Kidney (tissue), 14 donors: ENCODE measurements around the gene CBY1. TPM values are rescaled to one million over a fixed set of nuclear protein-coding genes. Genes with fewer than 3 reads are reported as not detected.

Experiments used
- DNase-seq, 5 donors: peaks; one replicate each; pipeline ENCODE4 v3.0.0-alpha.2; 2013 to 2020
- FAIRE-seq: peaks from 2 replicates; lab custom pipeline; 2012; peaks lifted over from hg19 to GRCh38; lab: Jason Lieb, UNC
- H3K27ac ChIP-seq, 2 donors: one replicate each; pipeline ENCODE4 v1.7.0; 2013; ENCODE audit warnings: low read depth in 2 of 2, low read length in 2 of 2, inconsistent platforms in 1 of 2
- H3K27me3 ChIP-seq: one replicate; pipeline ENCODE4 v1.7.1; 2013; ENCODE audit warnings: low read length, inconsistent platforms; ENCODE audit not compliant: control insufficient read depth, insufficient read depth
- H3K36me3 ChIP-seq, 3 donors: one replicate each; pipeline versions ENCODE4 v1.7.0 to v1.7.1; 2013; ENCODE audit warnings: low read length in 3 of 3, control low read depth in 1 of 3, inconsistent platforms in 1 of 3; ENCODE audit not compliant: insufficient read depth in 3 of 3, control insufficient read depth in 2 of 3
- H3K4me1 ChIP-seq, 3 donors: one replicate each; pipeline versions ENCODE4 v1.7.0 to v1.7.1; 2013; ENCODE audit warnings: low read length in 3 of 3, inconsistent platforms in 1 of 3, low read depth in 1 of 3; ENCODE audit not compliant: control insufficient read depth in 2 of 3, insufficient read depth in 2 of 3
- H3K4me3 ChIP-seq, 3 donors: one replicate each; pipeline versions ENCODE4 v1.7.0 to v1.8.1; 2013; ENCODE audit warnings: low read length in 3 of 3, control low read depth in 1 of 3, inconsistent platforms in 1 of 3
- H3K9ac ChIP-seq, 3 donors: one replicate each; pipeline versions ENCODE4 v1.7.0 to v1.7.1; 2013; ENCODE audit warnings: low read length in 3 of 3, control low read depth in 1 of 3, inconsistent platforms in 1 of 3
- H3K9me3 ChIP-seq, 3 donors: one replicate each; pipeline versions ENCODE4 v1.7.0 to v1.7.1; 2013; ENCODE audit warnings: low read length in 3 of 3, control low read depth in 1 of 3, inconsistent platforms in 1 of 3; ENCODE audit not compliant: control insufficient read depth in 2 of 3, insufficient read depth in 1 of 3
- CTCF ChIP-seq: IDR thresholded peaks from 3 replicates; pipeline ENCODE4 v1.5.1; 2012; ENCODE audit warnings: mild to moderate bottlenecking, moderate library complexity, borderline replicate concordance; ENCODE audit not compliant: insufficient read depth; ENCODE audit errors: extremely low read depth
- intact Hi-C: fragments of 100-400 bp; cut with DNase I; formaldehyde crosslinking; loops from one replicate; pipeline ENCODE4 v1.11.1; 2022
- polyA plus RNA-seq: library from polyadenylated mRNA; stranded (reverse); fragments of 350-450 nt; fragmentation: Illumina TruSeq; extraction: RNeasy Lipid Tissue Mini Kit (QIAGEN cat#74804); gene quantifications from one replicate; pipeline ENCODE4 v1.2.3, GENCODE V29; 2014; ENCODE audit warnings: low read depth, low replicate concordance; ENCODE audit not compliant: insufficient read depth
- total RNA-seq: library from RNA; stranded (reverse); fragmentation: NEBNext Ultra II Directional; extraction: Animal tissue kit (Norgen Biotek cat#: 25700); gene quantifications from one replicate; pipeline ENCODE4 v1.2.1, GENCODE V29; 2021
- donor health status: control.
- donor health status: control.
- donor health status: control.
- donor health status: control.
- donor health status: control.
- donor health status: DM: yes; HTN: yes; CAD: no.
- donor health status: Normal renal cell carcinoma (clear cell type).

CBY1 gene
- total and polyA plus RNA-seq, 2 donors from 2014 or later, result 36.0 to 67.2 TPM

- Histone ChIP-seq H3K9me3 (no peaks in the 10 kb centered on the region), H3K4me3 (no peak overlapping the region), H3K27me3 (no peaks in the 10 kb centered on the region), H3K27ac (no peak overlapping the region), H3K4me1 (no peaks in the 10 kb centered on the region), H3K9ac (no peak overlapping the region), H3K36me3 (no peaks in the 10 kb centered on the region)
- FAIRE-seq (no peak), DNase-seq (no peak)
- intact Hi-C loops, result no loop called here
- TF ChIP-seq CTCF, result no peak
Observed at GRCh38 chr22:38649841-38650522, 6.5 kb upstream of the CBY1 start.

GRCh38 chr22:38652859-38653258 lies 3.6 kb upstream of the CBY1 start:
- Histone ChIP-seq H3K27ac (no peak overlapping the region), H3K4me1 (peaks cover 2 to 12% (median 7%) of the 10 kb centered on the region in 3 donors), H3K27me3 (no peaks in the 10 kb centered on the region), H3K9ac (no peak overlapping the region), H3K36me3 (no peaks in the 10 kb centered on the region), H3K4me3 (no peak overlapping the region), H3K9me3 (no peaks in the 10 kb centered on the region)
- no peak for DNase-seq
- no peak for FAIRE-seq
- no peak for TF ChIP-seq CTCF
- intact Hi-C loops, result no loop called here

GRCh38 chr22:38653741-38654140 lies 2.7 kb upstream of the CBY1 start:
- Histone ChIP-seq H3K9ac (no peak overlapping the region), H3K27ac (no peak overlapping the region), H3K4me1 (peaks cover 2 to 12% (median 7%) of the 10 kb centered on the region in 3 donors), H3K4me3 (no peak overlapping the region), H3K36me3 (no peaks in the 10 kb centered on the region), H3K9me3 (no peaks in the 10 kb centered on the region), H3K27me3 (no peaks in the 10 kb centered on the region)
- no peak for TF ChIP-seq CTCF
- no peak for FAIRE-seq
- intact Hi-C loops, result no loop called here
- no peak for DNase-seq
